Measurements from ENCODE around the gene SBF2. TPM values are rescaled to one million over a fixed set of nuclear protein-coding genes. Genes with fewer than 3 reads are reported as not detected.

The SBF2 gene
- total RNA-seq, 1 donor from 2014 or later: 30.7 TPM

- TF ChIP-seq CTCF (IDR thresholded peaks at IDR 0.05; ENCODE audit: partially characterized antibody, unreplicated experiment): no peak
- H3K4me3 Mint-ChIP-seq (ENCODE audit: unreplicated experiment): no peak overlapping the region
- H3K27ac Mint-ChIP-seq (ENCODE audit: unreplicated experiment): no peak overlapping the region
- no peak for DNase-seq
- no peaks in the 10 kb centered on the region for H3K9me3 Mint-ChIP-seq (ENCODE audit: unreplicated experiment)
- H3K36me3 Mint-ChIP-seq (ENCODE audit: unreplicated experiment): peaks cover 5% of the 10 kb centered on the region
- no peaks in the 10 kb centered on the region for H3K27me3 Mint-ChIP-seq (ENCODE audit: unreplicated experiment)
- H3K4me1 Mint-ChIP-seq (ENCODE audit: low read depth, unreplicated experiment): no peaks in the 10 kb centered on the region
These were observed 313.1 kb downstream of the SBF2 start for GRCh38 chr11:9980931-9981330.

GRCh38 chr11:9977554-9977953 is 316.5 kb downstream of the SBF2 start:
- no peak for TF ChIP-seq CTCF (IDR thresholded peaks at IDR 0.05; ENCODE audit: partially characterized antibody, unreplicated experiment)
- no peaks in the 10 kb centered on the region for H3K27me3 Mint-ChIP-seq (ENCODE audit: unreplicated experiment)
- DNase-seq: no peak
- H3K36me3 Mint-ChIP-seq (ENCODE audit: unreplicated experiment): peaks cover 2% of the 10 kb centered on the region
- H3K4me1 Mint-ChIP-seq (ENCODE audit: low read depth, unreplicated experiment): no peaks in the 10 kb centered on the region
- no peak overlapping the region for H3K4me3 Mint-ChIP-seq (ENCODE audit: unreplicated experiment)
- no peaks in the 10 kb centered on the region for H3K9me3 Mint-ChIP-seq (ENCODE audit: unreplicated experiment)
- no peak overlapping the region for H3K27ac Mint-ChIP-seq (ENCODE audit: unreplicated experiment)

GRCh38 chr11:9974375-9974774 is 319.6 kb downstream of the SBF2 start:
- no peaks in the 10 kb centered on the region for H3K4me1 Mint-ChIP-seq (ENCODE audit: low read depth, unreplicated experiment)
- no peaks in the 10 kb centered on the region for H3K36me3 Mint-ChIP-seq (ENCODE audit: unreplicated experiment)
- no peaks in the 10 kb centered on the region for H3K27me3 Mint-ChIP-seq (ENCODE audit: unreplicated experiment)
- no peak overlapping the region for H3K4me3 Mint-ChIP-seq (ENCODE audit: unreplicated experiment)
- H3K9me3 Mint-ChIP-seq (ENCODE audit: unreplicated experiment): no peaks in the 10 kb centered on the region
- no peak overlapping the region for H3K27ac Mint-ChIP-seq (ENCODE audit: unreplicated experiment)
- DNase-seq: no peak
- TF ChIP-seq CTCF (IDR thresholded peaks at IDR 0.05; ENCODE audit: partially characterized antibody, unreplicated experiment): no peak

- Mint-ChIP-seq H3K9me3 (ENCODE audit: unreplicated experiment) (no peaks in the 10 kb centered on the region), H3K36me3 (ENCODE audit: unreplicated experiment) (no peaks in the 10 kb centered on the region), H3K27ac (ENCODE audit: unreplicated experiment) (no peak overlapping the region), H3K4me1 (ENCODE audit: low read depth, unreplicated experiment) (no peaks in the 10 kb centered on the region), H3K27me3 (ENCODE audit: unreplicated experiment) (no peaks in the 10 kb centered on the region), H3K4me3 (ENCODE audit: unreplicated experiment) (no peak overlapping the region)
- no peak for TF ChIP-seq CTCF (IDR thresholded peaks at IDR 0.05; ENCODE audit: partially characterized antibody, unreplicated experiment)
- DNase-seq: no peak
These were observed 320.1 kb downstream of the SBF2 start for GRCh38 chr11:9973921-9974320.

- H3K36me3 Mint-ChIP-seq (ENCODE audit: unreplicated experiment): no peaks in the 10 kb centered on the region
- no peak overlapping the region for H3K4me3 Mint-ChIP-seq (ENCODE audit: unreplicated experiment)
- no peak for DNase-seq
- no peaks in the 10 kb centered on the region for H3K4me1 Mint-ChIP-seq (ENCODE audit: low read depth, unreplicated experiment)
- no peaks in the 10 kb centered on the region for H3K27me3 Mint-ChIP-seq (ENCODE audit: unreplicated experiment)
- H3K27ac Mint-ChIP-seq (ENCODE audit: unreplicated experiment): no peak overlapping the region
- no peaks in the 10 kb centered on the region for H3K9me3 Mint-ChIP-seq (ENCODE audit: unreplicated experiment)
- TF ChIP-seq CTCF (IDR thresholded peaks at IDR 0.05; ENCODE audit: partially characterized antibody, unreplicated experiment): peak; percentile 37
These were observed 321.0 kb downstream of the SBF2 start for GRCh38 chr11:9972989-9973388.

All from glutamatergic neuron (in vitro differentiated cells).